Activated naive CD4-positive, alpha-beta T cell treated with anti-CD3 and anti-CD28 coated beads, Interleukin-2, amount 10 ng/mL, durations not matched to agents 7 days and 5 days (primary cell): ENCODE data around the gene ST3GAL3.

ENCODE experiments used
- CTCF ChIA-PET: fragments of 350-600 bp; sonication (Branson Sonifier 250); formaldehyde crosslinking; loops from one replicate; lab custom pipeline; 2021; ENCODE audit warnings: antibody characterized with exemption; lab: Charles Lee
- DNase-seq: peaks from one replicate; pipeline ENCODE4 v3.0.0-alpha.2; 2020
- H3K27ac Mint-ChIP-seq: one replicate; pipeline ENCODE4 v1.8.0; 2021; ENCODE audit warnings: mild to moderate bottlenecking, moderate library complexity, mixed read lengths
- H3K27me3 Mint-ChIP-seq: one replicate; pipeline ENCODE4 v1.8.0; 2021; ENCODE audit warnings: mild to moderate bottlenecking, mixed read lengths
- H3K36me3 Mint-ChIP-seq: one replicate; pipeline ENCODE4 v1.8.0; 2021; ENCODE audit warnings: mixed read lengths
- H3K4me1 Mint-ChIP-seq: one replicate; pipeline ENCODE4 v1.8.0; 2021; ENCODE audit warnings: mixed read lengths
- H3K4me3 Mint-ChIP-seq: one replicate; pipeline ENCODE4 v1.8.0; 2021; ENCODE audit warnings: mild to moderate bottlenecking, moderate library complexity, mixed read lengths
- H3K9me3 Mint-ChIP-seq: one replicate; pipeline ENCODE4 v1.8.0; 2021; ENCODE audit warnings: mixed read lengths

ST3GAL3 gene

DNA sequence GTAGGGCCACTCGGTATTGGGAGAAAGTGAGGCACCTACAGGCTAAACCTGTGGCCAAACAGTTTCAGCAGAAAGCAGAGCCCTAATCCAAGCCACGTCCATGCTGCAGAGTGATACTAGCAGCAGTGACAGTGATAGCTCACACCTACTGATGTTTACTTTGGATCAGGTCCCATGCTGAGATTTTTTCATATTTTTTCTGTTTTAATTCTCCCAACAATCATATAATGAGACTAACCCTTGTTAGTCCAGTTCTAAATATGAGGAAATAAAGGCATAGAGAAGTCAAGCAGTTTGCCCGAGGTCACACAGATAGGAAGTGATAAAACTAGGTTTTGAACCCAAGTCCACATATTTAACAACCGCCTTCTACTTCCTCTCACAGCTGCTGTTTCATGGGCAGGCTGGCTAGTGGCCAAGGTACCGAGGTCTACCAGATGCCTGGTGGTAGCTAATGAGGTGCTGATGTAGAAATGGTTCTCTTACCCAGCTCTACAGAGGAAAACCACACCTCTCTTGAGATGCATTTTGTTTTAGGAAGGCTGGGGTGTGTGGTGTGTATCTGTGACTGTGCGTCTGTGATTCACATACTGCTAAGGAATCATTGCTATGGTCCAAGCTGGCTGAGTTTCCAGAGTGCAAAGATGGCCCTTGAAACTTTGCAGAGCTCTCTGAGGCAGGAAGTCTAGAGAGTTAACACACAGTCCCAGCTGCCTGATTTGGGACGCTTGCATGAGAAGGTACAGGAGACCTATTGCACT, 146.0 kb downstream of the ST3GAL3 start:
- no peaks in the 10 kb centered on the region for H3K9me3 Mint-ChIP-seq
- no peak overlapping the region for H3K27ac Mint-ChIP-seq
- no peaks in the 10 kb centered on the region for H3K4me1 Mint-ChIP-seq
- CTCF ChIA-PET = interaction anchor here (0.6 to 0.9 kb wide), 2 partner anchors 81 to 135 kb away, joined by 3 read pairs; partner anchors contain the start of gene ARTN
- no peak for DNase-seq
- no peak overlapping the region for H3K4me3 Mint-ChIP-seq
- peaks cover 4% of the 10 kb centered on the region for H3K36me3 Mint-ChIP-seq
- no peaks in the 10 kb centered on the region for H3K27me3 Mint-ChIP-seq

DNA sequence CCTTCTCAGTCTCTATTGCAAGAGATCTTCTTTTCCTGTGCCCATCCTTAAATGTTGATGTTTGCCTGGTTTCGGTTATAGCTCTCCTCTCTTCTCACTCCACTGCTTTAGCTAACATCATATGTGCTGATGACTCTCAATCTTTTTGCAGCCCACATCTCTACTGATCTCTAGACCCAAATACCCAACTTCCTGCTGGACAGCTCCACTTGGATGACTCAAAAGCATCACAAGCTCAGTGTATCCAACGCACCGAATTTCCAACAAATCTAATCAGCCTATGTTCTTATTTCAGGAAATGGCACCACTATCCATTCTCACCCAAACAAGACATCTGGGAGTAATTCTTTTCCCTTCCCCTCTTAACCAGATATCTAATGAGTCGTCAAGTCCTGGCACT, 147.1 kb downstream of the ST3GAL3 start:
- no peak for DNase-seq
- H3K27ac Mint-ChIP-seq = no peak overlapping the region
- no peaks in the 10 kb centered on the region for H3K4me1 Mint-ChIP-seq
- peaks cover 4% of the 10 kb centered on the region for H3K36me3 Mint-ChIP-seq
- CTCF ChIA-PET = no interaction called here
- no peak overlapping the region for H3K4me3 Mint-ChIP-seq
- H3K9me3 Mint-ChIP-seq = no peaks in the 10 kb centered on the region
- no peaks in the 10 kb centered on the region for H3K27me3 Mint-ChIP-seq

DNA sequence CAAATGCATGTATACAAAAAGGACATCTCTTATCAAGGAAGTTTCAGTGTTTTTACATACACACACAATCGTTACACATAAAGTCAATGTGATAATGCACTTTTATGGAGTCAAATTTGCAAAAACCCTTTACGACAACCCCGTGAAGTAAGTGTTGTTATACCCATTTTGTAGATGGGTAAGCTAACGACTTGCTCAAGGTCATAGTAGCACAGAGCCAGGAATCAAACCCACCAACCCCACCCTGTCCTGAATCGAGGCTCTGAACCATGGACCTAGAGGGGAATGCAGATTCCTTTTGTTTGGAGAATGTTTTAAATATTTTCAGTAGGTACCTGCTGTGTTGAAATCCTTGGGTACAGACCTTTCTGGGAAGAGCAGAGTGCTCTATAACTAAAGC, 148.9 kb downstream of the ST3GAL3 start:
- H3K27me3 Mint-ChIP-seq = no peaks in the 10 kb centered on the region
- no peak overlapping the region for H3K4me3 Mint-ChIP-seq
- CTCF ChIA-PET = interaction anchor here (1.4 kb wide), 1 partner anchor 79 kb away, joined by 3 read pairs; no protein-coding TSS in a partner anchor
- H3K4me1 Mint-ChIP-seq = no peaks in the 10 kb centered on the region
- no peak overlapping the region for H3K27ac Mint-ChIP-seq
- no peak for DNase-seq
- peaks cover 4% of the 10 kb centered on the region for H3K36me3 Mint-ChIP-seq
- no peaks in the 10 kb centered on the region for H3K9me3 Mint-ChIP-seq

DNA sequence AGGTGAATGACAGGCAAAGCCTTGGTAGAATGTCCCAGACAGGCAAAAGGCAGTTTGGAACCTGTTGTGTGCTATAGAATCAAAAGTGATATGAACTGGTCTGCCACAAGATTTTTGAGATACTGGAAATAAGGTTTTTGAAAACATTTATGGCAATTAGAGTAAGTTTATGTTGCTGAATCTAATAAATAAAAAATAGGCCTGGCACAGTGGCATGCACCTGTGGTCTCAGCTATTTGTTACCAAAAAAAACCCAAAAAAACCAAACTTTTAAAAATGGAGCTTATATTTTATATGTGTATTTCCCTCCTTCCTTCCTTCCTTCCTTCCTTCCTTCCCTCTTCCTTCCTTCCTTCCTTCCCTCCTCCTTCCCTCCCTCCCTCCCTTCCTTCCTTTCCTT, 149.8 kb downstream of the ST3GAL3 start:
- Mint-ChIP-seq H3K27ac (no peak overlapping the region), H3K4me3 (no peak overlapping the region), H3K36me3 (peaks cover 4% of the 10 kb centered on the region), H3K4me1 (no peaks in the 10 kb centered on the region), H3K9me3 (no peaks in the 10 kb centered on the region), H3K27me3 (no peaks in the 10 kb centered on the region)
- CTCF ChIA-PET = interaction anchor here (0.7 to 1.4 kb wide), 2 partner anchors 78 to 92 kb away, joined by 3 read pairs; no protein-coding TSS in a partner anchor
- no peak for DNase-seq

DNA sequence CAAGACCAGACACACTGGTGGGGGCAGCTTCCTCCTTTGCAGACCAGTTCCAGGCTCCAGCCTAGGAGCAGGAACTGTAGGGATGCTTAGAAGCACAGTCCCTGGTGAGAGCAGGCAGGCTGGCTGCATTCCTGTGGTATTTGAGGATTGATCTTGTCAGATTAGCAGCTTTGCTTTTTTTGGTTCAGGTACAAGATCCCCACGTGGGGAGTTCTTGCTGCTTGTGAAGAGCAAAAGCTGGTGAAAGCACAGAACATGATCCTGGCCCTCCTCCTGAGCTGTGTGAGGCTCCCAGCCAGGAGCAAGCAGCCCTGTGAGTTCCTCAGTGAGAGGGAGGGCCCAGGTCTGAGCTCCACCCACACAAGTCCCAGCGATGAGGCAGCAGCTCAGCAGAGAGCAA, 151.0 kb downstream of the ST3GAL3 start:
- DNase-seq = no peak
- no peaks in the 10 kb centered on the region for H3K27me3 Mint-ChIP-seq
- CTCF ChIA-PET = interaction anchor here (1.2 kb wide), 1 partner anchor 94 kb away, joined by 4 read pairs; no protein-coding TSS in a partner anchor
- no peaks in the 10 kb centered on the region for H3K9me3 Mint-ChIP-seq
- no peaks in the 10 kb centered on the region for H3K4me1 Mint-ChIP-seq
- peaks cover 4% of the 10 kb centered on the region for H3K36me3 Mint-ChIP-seq
- no peak overlapping the region for H3K27ac Mint-ChIP-seq
- no peak overlapping the region for H3K4me3 Mint-ChIP-seq

DNA sequence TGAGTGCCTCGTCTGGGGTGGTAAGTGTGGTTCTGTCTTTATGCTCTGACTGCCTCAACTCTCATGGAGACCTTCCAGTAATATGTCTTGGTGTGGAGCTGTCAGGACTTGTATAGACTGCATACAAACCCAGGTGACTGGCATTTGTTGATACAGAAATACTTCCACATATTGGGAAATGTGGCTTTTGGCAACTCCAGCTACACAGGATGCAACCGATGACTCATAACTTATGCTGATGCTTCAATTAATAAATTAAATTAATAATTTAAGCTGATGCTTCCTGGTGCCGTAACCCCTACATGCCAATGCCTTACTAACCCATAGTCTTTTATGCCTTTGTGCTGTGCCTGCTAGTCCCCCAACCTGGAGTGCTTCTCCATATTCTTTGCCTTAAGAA, 154.0 kb downstream of the ST3GAL3 start:
- Mint-ChIP-seq H3K27me3 (no peaks in the 10 kb centered on the region), H3K36me3 (no peaks in the 10 kb centered on the region), H3K27ac (no peak overlapping the region), H3K9me3 (no peaks in the 10 kb centered on the region), H3K4me3 (no peak overlapping the region), H3K4me1 (no peaks in the 10 kb centered on the region)
- CTCF ChIA-PET = no interaction called here
- DNase-seq = no peak

DNA sequence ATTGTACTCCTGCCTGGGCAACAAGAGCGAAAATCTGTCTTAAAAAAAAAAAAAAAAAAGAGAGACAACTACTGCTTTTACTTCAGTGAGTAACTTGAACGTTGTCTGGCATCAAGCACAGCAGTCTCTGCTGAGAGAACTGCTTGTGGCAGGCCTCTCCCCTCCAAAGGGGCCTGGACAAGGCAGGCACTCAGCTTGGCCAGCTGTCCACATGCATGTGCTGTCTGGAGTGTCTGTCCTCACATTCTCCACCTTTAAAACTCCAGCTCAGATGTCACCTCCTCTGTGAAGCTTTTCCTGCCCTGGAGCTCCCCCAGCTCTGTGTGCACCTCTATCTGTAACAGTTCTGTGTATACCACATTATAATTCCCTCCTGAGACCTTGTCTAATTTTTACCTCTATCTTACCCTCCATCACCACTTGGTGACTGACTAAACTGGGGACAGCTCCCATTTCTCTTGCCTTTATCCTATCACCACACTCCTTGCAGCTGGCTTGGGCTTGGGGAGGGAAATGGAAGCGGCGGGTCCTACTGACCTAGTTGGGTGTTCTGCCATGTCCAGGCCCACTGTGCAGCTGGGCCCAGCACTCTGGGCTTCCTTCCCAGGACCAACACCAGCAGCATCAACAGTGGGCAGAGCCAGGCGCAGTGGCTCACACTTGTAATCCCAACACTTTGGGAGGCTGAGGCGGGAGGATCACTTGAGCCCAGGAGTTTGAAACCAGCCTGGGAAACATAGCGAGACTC, 154.8 kb downstream of the ST3GAL3 start:
- H3K36me3 Mint-ChIP-seq = no peaks in the 10 kb centered on the region
- DNase-seq = no peak
- CTCF ChIA-PET = interaction anchor here (0.6 to 1.3 kb wide), 2 partner anchors 99 to 669 kb away, joined by 3 to 5 read pairs; no protein-coding TSS in a partner anchor

DNA sequence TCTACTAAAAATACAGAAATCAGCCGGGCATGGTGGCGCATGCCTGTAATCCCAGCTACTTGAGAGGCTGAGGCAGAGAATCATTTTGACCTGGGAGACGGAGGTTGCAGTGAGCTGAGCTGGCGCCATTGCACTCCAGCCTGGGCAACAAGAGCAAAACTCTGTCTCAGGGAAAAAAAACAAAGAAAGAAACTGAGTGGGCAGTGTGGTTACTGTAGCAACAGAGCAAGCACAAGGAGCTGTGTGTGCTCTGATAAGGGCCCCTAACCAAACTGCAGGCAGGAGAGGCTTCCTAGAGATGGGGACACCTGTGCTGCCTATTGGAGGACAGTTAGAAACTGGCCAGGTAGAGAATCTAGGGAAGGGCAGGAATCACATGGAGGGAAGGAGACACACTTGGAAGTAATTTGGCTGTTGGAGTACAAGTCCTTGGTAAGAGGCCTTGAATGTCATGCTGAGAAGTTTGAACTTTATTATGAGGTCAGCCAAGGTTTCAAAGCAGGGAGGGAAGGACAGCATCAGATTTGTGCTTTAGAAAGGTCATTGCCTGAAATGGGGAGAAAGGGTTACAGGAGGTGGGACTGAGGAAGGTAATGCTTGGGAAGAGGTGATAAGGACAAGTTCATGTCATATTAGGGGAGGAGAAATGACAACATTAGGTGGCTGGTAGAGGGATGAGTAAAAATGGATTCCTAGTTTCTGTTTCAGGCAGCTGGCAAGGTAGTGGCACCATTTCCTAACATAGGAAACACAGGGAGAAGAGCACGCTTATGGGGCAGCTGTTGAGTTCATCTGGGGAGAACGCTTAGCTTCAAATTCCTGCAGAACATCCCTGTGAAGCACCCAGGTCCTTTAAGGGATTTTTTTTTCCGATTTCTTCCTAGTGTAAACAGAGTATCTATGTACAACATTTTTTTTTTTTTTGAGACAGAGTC, 157.0 kb downstream of the ST3GAL3 start:
- Mint-ChIP-seq H3K27ac (no peak overlapping the region), H3K9me3 (no peaks in the 10 kb centered on the region)
- no peak for DNase-seq

More for the DNA sequence above, 154.8 kb downstream of the ST3GAL3 start:
- no peaks in the 10 kb centered on the region for H3K9me3 Mint-ChIP-seq
- no peak overlapping the region for H3K4me3 Mint-ChIP-seq
- H3K27ac Mint-ChIP-seq = no peak overlapping the region
- no peaks in the 10 kb centered on the region for H3K27me3 Mint-ChIP-seq
- H3K4me1 Mint-ChIP-seq = no peaks in the 10 kb centered on the region

DNA sequence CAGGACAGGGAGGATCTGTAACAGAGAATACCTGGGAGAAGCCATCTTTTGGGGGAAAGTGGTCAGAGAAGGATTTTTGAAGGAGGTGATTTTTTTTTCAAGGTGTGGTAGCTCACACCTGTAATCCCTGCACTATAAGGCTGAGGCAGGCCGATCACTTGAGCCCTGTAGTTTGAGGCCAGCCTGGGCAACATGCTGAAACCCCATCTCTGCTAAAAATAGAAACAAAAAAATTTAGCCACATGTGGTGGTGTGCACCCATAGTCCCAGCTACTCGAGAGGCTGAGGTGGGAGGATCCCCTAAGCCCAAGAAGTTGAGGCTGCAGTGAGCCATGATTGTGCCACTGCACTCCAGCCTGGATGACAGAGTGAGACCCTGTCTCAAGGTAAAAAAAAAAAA, 158.9 kb downstream of the ST3GAL3 start:
- no peak for DNase-seq
- H3K27ac Mint-ChIP-seq = no peak overlapping the region
- H3K4me1 Mint-ChIP-seq = no peaks in the 10 kb centered on the region
- H3K9me3 Mint-ChIP-seq = no peaks in the 10 kb centered on the region
- CTCF ChIA-PET = interaction anchor here (0.9 kb wide), 1 partner anchor 66 kb away, joined by 3 read pairs; no protein-coding TSS in a partner anchor
- H3K27me3 Mint-ChIP-seq = no peaks in the 10 kb centered on the region
- no peaks in the 10 kb centered on the region for H3K36me3 Mint-ChIP-seq
- no peak overlapping the region for H3K4me3 Mint-ChIP-seq

More for the DNA sequence above, 157.0 kb downstream of the ST3GAL3 start:
- H3K27me3 Mint-ChIP-seq = no peaks in the 10 kb centered on the region
- no peaks in the 10 kb centered on the region for H3K36me3 Mint-ChIP-seq
- H3K4me1 Mint-ChIP-seq = no peaks in the 10 kb centered on the region
- CTCF ChIA-PET = interaction anchor here (0.7 to 1.5 kb wide), 2 partner anchors 70 to 102 kb away, joined by 3 to 4 read pairs; no protein-coding TSS in a partner anchor
- no peak overlapping the region for H3K4me3 Mint-ChIP-seq

DNA sequence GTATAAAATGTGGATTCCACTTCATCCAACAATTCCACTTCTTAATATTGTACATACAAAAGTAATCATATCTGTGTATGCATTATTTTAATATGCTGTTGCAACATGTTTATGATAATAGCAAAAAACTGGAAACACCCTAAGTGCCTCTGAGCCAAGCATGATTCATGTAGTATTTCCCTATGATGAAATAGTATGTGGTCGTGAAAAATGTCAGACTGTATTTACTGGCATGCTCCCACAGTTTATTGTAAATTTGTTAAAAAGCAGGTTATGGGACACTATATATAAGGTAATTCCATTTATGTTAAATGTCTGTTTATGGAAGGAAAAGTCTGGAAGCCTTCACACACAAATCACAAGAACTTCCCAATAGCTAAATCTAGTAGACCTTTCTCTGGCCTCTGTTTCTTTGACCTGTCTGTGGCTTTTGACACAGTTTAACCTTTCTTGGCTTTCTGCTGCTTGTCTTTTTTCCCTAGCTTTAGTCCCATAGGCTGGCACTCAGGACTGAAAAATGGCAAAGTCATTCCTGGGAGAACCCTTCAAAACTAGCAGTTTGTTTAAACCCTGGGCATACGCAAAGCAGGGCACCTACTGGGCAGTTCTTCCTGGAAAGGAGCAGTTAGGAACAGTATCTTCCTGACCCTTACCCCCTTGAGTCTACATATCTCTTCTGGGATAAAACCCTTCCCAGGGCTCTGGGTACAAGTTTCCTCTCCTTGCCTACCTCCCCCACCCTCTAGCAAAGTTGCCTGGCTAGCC, 160.8 kb downstream of the ST3GAL3 start:
- no peaks in the 10 kb centered on the region for H3K4me1 Mint-ChIP-seq
- CTCF ChIA-PET = no interaction called here
- H3K27ac Mint-ChIP-seq = no peak overlapping the region
- DNase-seq = no peak
- H3K27me3 Mint-ChIP-seq = no peaks in the 10 kb centered on the region
- no peak overlapping the region for H3K4me3 Mint-ChIP-seq
- no peaks in the 10 kb centered on the region for H3K36me3 Mint-ChIP-seq
- no peaks in the 10 kb centered on the region for H3K9me3 Mint-ChIP-seq

DNA sequence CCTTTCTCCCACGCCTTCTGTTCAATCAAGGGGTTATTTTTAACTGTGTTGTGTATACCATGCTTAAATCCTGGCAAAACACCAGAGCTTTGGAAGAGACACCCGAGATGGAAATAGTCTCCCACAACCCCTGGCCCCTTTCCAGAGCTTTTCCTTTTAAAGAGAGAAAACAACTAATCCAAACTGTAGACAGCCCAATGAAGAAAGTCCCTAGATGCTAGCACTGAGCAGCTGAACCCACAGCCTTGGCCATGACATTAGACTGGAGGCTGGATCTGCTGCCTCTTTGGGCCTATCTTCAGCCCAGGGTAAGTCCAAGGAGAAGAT, 161.4 kb downstream of the ST3GAL3 start:
- CTCF ChIA-PET = interaction anchor here (1.6 kb wide), 1 partner anchor 105 kb away, joined by 3 read pairs; no protein-coding TSS in a partner anchor
- DNase-seq = no peak
- Mint-ChIP-seq H3K4me3 (no peak overlapping the region), H3K27ac (no peak overlapping the region), H3K36me3 (no peaks in the 10 kb centered on the region), H3K4me1 (no peaks in the 10 kb centered on the region), H3K27me3 (no peaks in the 10 kb centered on the region), H3K9me3 (no peaks in the 10 kb centered on the region)

DNA sequence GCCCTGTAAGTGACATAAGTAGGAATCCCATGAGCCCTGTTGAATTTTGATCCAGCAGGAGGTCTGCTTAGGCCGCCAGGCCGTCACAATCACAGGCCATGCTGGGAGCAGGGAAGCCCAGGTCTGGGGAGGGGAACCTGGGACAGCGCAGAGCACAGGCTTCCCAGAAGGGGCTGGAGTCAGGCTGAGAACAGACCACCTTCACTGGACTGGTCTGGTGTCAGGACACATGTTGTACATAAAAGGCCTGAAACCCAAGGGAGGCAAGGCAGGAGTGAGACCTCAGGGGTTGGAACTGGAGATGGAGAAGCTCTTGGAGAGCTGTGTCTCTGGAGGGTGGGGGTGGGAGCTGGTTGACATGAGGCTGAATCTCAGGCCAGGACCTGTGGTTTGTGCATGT, 163.0 kb downstream of the ST3GAL3 start:
- Mint-ChIP-seq H3K36me3 (no peaks in the 10 kb centered on the region), H3K4me1 (no peaks in the 10 kb centered on the region), H3K4me3 (no peak overlapping the region), H3K27me3 (no peaks in the 10 kb centered on the region), H3K9me3 (no peaks in the 10 kb centered on the region), H3K27ac (no peak overlapping the region)
- CTCF ChIA-PET = interaction anchor here (1.6 kb wide), 1 partner anchor 106 kb away, joined by 3 read pairs; no protein-coding TSS in a partner anchor
- DNase-seq = no peak

DNA sequence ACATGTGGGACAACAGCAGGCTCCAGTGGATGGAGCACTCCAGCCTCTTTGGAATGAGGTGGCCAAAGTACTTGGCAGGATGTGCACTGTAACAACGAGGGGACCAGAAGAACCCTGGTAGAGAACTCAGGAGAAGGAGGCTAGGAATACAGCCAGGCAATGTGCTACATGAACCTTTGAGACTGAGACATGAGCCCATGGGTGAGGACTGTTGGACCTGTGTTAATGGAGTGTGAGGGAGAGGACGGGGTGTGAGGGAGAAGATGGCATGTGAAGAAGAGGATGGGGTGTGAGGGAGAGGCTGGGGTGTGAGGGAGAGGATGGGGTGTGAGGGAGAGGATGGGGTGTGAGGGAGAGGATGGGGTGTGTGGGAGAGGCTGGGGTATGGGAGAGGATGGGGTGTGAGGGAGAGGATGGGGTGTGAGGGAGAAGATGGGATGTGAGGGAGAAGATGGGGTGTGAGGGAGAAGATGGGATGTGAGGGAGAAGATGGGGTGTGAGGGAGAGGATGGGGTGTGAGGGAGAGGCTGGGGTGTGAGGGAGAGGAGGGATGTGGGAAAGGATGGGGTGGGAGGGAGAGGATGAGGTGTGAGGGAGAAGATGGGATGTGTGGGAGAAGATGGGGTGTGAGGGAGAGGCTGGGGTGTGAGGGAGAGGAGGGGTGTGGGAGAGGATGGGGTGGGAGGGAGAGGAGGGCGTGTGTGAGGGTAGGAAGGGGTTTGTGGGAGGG, 164.0 kb downstream of the ST3GAL3 start:
- Mint-ChIP-seq H3K4me1 (no peaks in the 10 kb centered on the region), H3K27ac (no peak overlapping the region), H3K9me3 (no peaks in the 10 kb centered on the region), H3K36me3 (no peaks in the 10 kb centered on the region), H3K27me3 (no peaks in the 10 kb centered on the region), H3K4me3 (no peak overlapping the region)
- DNase-seq = no peak
- CTCF ChIA-PET = no interaction called here
